Left lung (tissue), 10 donors: Measurements from ENCODE around the gene TACC2. TPM values are rescaled to one million over a fixed set of nuclear protein-coding genes. Genes with fewer than 3 reads are reported as not detected.
A peak's percentile ranks its signal among the peaks of the same experiment; 100 is the strongest.

Experiments
- ATAC-seq: fragments of 200-7000 bp; cut with Tn5 transposase; one replicate; pipeline ENCODE4 v1.9.1; 2020; ENCODE audit warnings: moderate library complexity
- DNase-seq, 4 donors: peaks; one replicate each; pipeline ENCODE4 v3.0.0-alpha.2; 2013 to 2020
- H3K27ac ChIP-seq, 2 donors: fragments of 200-600 bp; sonication (generic) in 1 of 2; one replicate each; pipeline versions ENCODE4 v1.5.0 to v1.8.0; 2020 to 2021
- H3K27me3 ChIP-seq, 2 donors: fragments of 200-600 bp; sonication (generic) in 1 of 2; one replicate each; pipeline versions ENCODE4 v1.5.0 to v1.8.0; 2020 to 2021
- H3K36me3 ChIP-seq, 2 donors: fragments of 200-600 bp; sonication (generic) in 1 of 2; one replicate each; pipeline versions ENCODE4 v1.5.0 to v1.8.0; 2020 to 2021
- H3K4me1 ChIP-seq, 2 donors: fragments of 200-600 bp; one replicate each; pipeline ENCODE4 v1.8.0; 2021
- H3K4me3 ChIP-seq, 2 donors: fragments of 200-600 bp; sonication (generic) in 1 of 2; one replicate each; pipeline versions ENCODE4 v1.5.0 to v1.8.0; 2020 to 2021; ENCODE audit warnings: mild to moderate bottlenecking in 1 of 2
- H3K9me3 ChIP-seq, 2 donors: fragments of 200-600 bp; sonication (generic) in 1 of 2; one replicate each; pipeline versions ENCODE4 v1.5.0 to v1.8.0; 2020 to 2021
- intact Hi-C, 2 donors: fragments of 100-400 bp; cut with DNase I; formaldehyde crosslinking; loops; one replicate each; pipeline versions ENCODE4 v1.11.2 to v1.14.2; 2022
- polyA plus RNA-seq, 6 donors: library from polyadenylated mRNA; unstranded; fragments of 120-200 nt; gene quantifications; one replicate each; pipeline ENCODE4 v1.2.1, GENCODE V29; 2013; ENCODE audit not compliant: insufficient read length in 6 of 6
- total RNA-seq, 2 donors: library from RNA; stranded (reverse); fragmentation: NEBNext Ultra II Directional; extraction: Animal tissue kit (Norgen Biotek cat#: 25700); gene quantifications; one replicate each; pipeline ENCODE4 v1.2.1, GENCODE V29; 2021
- TF ChIP-seq, protein P1 (sequence below), 2 donors: fragments of 200-600 bp; sonication (generic) in 1 of 2; IDR thresholded peaks; one replicate each; pipeline versions ENCODE4 v1.5.0 to v1.8.0; 2021; ENCODE audit warnings: antibody characterized with exemption in 2 of 2
- donor health status: DM: no; HTN: yes; CAD: no.
- donor health status: DM: no; HTN: no; CAD: no.

Gene TACC2
- total and polyA plus RNA-seq, 8 donors: 21.0 to 193 (median 23.9) TPM

DNA sequence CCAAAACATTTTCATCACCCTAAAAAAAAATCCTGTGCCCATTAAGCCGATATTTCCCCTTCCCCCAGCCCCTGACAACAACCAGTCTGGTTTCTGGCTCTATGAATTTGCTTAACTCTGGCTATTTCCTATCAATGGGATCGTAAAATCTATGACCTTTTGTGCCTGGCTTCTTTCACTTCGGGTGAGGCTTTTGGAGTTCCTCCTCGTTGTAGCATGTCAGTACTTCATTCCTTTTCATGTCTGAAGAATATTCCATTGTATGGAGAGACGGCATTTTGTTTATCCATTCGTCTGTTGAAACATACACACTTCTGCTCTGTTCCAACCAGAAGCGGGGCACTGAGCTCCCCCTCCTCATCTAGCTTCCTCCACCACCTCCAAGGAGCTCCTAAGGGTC, 29.5 kb downstream of the TACC2 start:
- peaks cover 0 to 4% of the 10 kb centered on the region in 2 donors for H3K4me1 ChIP-seq
- no peak for DNase-seq
- H3K36me3 ChIP-seq: no peaks in the 10 kb centered on the region
- H3K9me3 ChIP-seq: no peaks in the 10 kb centered on the region
- intact Hi-C loops: no loop called here
- peak overlapping the region; percentile 67 to 79 for H3K27ac ChIP-seq
- TF ChIP-seq, protein P1, sequence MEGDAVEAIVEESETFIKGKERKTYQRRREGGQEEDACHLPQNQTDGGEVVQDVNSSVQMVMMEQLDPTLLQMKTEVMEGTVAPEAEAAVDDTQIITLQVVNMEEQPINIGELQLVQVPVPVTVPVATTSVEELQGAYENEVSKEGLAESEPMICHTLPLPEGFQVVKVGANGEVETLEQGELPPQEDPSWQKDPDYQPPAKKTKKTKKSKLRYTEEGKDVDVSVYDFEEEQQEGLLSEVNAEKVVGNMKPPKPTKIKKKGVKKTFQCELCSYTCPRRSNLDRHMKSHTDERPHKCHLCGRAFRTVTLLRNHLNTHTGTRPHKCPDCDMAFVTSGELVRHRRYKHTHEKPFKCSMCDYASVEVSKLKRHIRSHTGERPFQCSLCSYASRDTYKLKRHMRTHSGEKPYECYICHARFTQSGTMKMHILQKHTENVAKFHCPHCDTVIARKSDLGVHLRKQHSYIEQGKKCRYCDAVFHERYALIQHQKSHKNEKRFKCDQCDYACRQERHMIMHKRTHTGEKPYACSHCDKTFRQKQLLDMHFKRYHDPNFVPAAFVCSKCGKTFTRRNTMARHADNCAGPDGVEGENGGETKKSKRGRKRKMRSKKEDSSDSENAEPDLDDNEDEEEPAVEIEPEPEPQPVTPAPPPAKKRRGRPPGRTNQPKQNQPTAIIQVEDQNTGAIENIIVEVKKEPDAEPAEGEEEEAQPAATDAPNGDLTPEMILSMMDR (IDR thresholded peaks at IDR 0.05): no peak
- H3K27me3 ChIP-seq: peaks cover 0 to 12% of the 10 kb centered on the region in 2 donors
- no peak overlapping the region for H3K4me3 ChIP-seq
- no peak for ATAC-seq

DNA sequence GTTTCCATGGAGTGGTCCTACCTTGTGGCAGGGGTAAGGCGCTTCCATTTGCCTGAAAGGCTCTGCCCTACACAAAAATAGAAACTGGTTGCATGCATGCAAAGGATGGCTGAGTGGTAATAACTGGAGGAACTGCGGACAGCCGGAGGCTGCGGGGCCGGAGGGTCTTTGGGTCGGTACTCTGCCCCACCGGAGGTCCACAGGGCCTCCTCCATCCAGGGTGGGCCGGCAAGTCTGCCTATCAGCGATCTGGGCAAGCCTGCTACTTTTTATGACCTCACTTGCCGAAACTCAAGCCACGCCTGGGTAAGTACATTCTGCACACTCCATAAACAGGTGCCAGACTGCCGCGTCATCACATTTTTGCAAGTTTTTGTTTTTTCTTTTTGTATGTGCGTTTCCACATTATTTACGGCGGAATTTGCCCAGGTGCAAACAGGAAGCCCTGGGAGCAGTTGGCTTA, 30.0 kb downstream of the TACC2 start:
- TF ChIP-seq, protein P1 (IDR thresholded peaks at IDR 0.05): no peak
- peak in 2 of 4 donors; percentile 39 to 71 for DNase-seq
- Histone ChIP-seq H3K4me1 (peaks cover 0 to 4% of the 10 kb centered on the region in 2 donors), H3K9me3 (no peaks in the 10 kb centered on the region), H3K27ac (peak overlapping the region; percentile 67 to 79), H3K4me3 (peak overlapping the region; percentile 1 to 6), H3K36me3 (no peaks in the 10 kb centered on the region), H3K27me3 (peaks cover 0 to 12% of the 10 kb centered on the region in 2 donors)
- ATAC-seq: peak; percentile 81
- intact Hi-C loops: no loop called here

DNA sequence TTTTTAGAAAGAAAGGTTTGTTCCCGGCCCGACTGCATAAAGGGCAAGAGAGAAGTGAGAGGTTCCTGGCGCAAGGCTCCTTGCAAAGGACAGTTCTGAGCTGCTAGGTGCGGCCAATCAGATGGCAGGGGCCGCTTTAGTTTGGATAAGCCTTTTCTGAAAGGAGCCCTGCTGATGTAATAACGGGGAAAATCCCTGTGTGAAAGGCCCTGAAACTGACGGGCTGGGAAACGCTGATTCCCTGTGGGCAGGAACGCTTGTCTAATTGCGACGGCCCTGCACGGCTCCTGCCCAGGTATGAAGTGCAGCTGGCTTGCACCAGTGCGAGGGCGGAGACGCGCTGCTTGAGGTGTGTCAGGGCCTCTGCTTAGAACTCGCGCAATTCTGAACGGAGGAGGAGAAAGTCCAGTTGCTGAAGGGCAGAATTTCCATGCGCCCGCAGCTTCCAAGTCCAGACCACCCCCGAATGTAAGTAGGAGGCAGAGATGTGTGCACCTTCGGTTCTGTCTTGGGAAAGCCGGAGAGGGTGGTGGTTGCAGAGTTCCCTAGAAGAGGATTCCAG, 30.5 kb downstream of the TACC2 start:
- Histone ChIP-seq H3K4me3 (peak overlapping the region; percentile 1 to 6), H3K27me3 (peaks cover 0 to 12% of the 10 kb centered on the region in 2 donors), H3K4me1 (peaks cover 0 to 4% of the 10 kb centered on the region in 2 donors), H3K36me3 (no peaks in the 10 kb centered on the region), H3K9me3 (no peaks in the 10 kb centered on the region), H3K27ac (peak overlapping the region; percentile 67 to 79)
- peak; percentile 96 for ATAC-seq
- peak; percentile 11 to 88 (median 57) for DNase-seq
- TF ChIP-seq, protein P1 (IDR thresholded peaks at IDR 0.05): no peak
- intact Hi-C loops: no loop called here

DNA sequence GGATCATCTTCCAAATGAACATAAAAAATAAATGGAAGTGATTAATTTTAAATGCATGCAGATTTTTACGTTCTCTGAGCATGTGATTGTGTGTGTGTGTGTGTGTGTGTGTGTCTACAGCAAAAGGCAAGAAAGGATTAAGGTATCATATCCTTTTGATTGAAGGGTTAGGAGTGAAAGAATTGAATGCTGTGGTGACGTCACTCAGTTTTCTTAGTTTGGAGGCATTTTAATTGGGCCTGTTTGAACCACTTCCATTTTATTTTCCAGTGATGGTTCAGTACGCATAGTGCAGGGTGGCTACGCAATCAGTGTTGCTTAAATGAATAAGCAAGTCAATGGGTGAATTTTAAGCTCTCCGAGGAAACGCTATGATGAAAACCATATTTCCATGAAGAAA, 31.3 kb downstream of the TACC2 start:
- Histone ChIP-seq H3K4me1 (peaks cover 0 to 4% of the 10 kb centered on the region in 2 donors), H3K4me3 (no peak overlapping the region), H3K9me3 (no peaks in the 10 kb centered on the region), H3K36me3 (no peaks in the 10 kb centered on the region), H3K27me3 (peaks cover 0 to 12% of the 10 kb centered on the region in 2 donors), H3K27ac (peak overlapping the region in 1 of 2 donors; percentile 79)
- intact Hi-C loops: no loop called here
- DNase-seq: no peak
- no peak for ATAC-seq
- TF ChIP-seq, protein P1 (IDR thresholded peaks at IDR 0.05): no peak

DNA sequence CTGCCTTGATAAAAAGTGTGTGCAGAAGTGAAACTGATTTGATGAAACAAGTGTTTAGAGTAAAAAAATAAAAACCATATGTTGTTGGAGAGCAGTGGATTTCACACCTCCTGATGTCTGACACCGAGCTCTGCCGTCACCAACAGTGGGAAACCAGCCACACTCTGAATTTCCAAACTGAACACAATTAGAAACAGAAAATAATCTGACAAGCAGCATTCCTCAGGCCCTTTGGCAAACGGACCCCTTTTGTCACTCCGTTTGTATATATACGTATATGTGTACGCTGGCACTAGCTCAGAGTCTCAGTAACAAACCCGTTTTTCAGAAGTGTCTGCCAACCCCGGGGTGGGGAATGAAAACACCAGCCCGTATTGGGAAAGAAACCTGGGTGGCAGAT, 32.4 kb downstream of the TACC2 start:
- Histone ChIP-seq H3K4me1 (peaks cover 0 to 4% of the 10 kb centered on the region in 2 donors), H3K4me3 (no peak overlapping the region), H3K9me3 (no peaks in the 10 kb centered on the region), H3K27me3 (peaks cover 0 to 12% of the 10 kb centered on the region in 2 donors), H3K36me3 (no peaks in the 10 kb centered on the region), H3K27ac (no peak overlapping the region)
- ATAC-seq: no peak
- intact Hi-C loops: no loop called here
- DNase-seq: peak in 2 of 4 donors; percentile 75 to 82
- TF ChIP-seq, protein P1 (IDR thresholded peaks at IDR 0.05): no peak
